Activated CD4-positive, alpha-beta T cell treated with anti-CD3 and anti-CD28 coated beads, Interleukin-2, amount 50 U/mL, for 16 hours (primary cell): Measurements from ENCODE around the gene LRTM1.

ENCODE experiments used
- DNase-seq: peaks from one replicate; pipeline ENCODE4 v3.0.0-alpha.2; 2020

The LRTM1 gene

DNA sequence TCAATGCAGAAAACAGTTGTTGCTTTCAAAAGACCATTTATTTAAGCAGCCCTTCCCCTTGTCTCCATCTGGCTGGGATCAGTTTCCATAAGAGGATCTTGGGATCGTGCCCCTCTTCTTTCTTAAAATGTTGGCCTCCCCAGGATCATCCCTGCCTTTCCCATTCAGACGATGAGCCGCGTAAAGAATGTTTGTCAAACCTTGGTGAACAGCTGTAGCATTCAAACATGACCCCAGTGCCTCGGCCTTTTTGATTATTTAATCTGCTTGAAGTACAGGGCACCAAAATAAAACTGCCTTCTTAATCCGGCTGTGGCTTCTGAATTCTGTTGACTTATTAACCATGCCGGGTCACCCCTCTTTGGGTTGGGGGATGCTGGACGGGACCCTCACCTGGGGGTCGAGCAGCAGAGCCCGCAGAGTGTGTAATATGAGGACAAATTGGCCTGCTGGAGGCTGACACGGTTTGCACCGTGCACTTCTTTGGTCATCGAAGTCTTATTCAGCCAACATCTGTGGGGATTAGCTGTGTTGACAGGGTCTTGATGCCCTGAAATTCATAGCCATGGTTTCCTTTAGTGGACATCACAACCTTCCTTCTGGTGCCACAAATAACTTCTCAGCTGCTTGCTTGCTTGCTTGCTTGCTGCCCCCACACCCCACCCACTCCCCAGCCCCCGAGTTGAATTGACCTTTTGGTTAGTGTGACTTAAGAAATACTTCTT is at the start of gene LRTM1:
TSS of gene LRTM1 (minus strand) at position 14 of the 725 bp plus-strand sequence. CDS start 148 bp downstream, outside the sequence.
- no peak for DNase-seq

DNA sequence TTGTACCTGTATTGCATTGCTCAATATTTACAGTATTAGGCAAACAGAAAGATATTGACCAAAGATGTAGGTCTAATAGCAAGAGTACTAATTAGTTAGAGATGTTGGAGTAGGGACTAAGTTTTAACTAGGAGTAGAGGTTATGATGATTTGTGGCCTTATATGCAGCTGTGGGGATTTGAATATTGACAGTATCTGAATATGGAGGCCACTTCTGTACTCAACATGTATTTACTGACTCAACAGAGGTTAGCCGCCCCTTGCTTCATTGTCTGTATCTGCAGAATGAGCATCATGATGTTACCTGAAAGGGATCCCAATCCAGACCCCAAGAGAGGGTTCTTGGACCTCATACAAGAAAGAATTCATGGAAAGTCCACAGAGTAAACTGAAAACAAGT is 49.6 kb upstream of the LRTM1 start:
- DNase-seq: no peak

DNA sequence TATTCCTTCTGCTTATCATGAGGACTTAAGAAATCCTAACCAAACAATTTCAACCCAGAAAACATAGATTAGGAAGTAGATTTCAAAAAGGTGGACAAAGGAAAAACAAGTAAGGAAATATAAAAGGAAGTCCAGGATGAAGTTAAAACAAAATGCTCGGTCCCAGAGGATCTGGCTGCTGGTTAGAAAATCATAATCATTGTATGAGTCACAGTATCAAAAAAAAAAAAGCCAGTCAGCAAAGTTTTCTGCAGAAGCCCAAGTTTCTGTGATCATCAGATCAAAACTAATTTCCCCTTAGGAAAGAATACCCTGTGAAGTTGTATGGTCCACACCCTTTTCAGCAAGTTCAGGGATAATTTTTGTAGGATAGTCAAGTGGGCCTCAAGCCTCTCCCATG is 43.0 kb upstream of the LRTM1 start:
- DNase-seq: no peak

DNA sequence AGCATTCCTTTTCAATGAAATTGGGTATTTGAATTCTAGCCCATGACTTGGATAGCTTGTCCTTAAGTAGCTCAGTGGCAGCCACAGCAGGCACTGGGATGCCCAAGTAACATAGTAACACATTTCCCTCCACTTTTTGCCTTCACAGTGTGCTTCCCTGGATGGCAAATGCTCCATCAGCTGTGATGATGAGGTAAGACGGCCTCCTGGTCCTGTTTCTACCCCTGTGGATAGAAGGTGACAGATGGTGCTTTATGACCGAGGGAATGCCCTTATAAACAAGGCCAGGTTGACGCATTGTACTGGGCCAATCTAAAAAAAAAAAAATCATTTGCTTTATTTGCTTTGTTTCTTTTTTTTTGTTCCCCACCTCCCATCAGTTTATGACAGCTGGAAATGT is 41.8 kb upstream of the LRTM1 start:
- DNase-seq: no peak

DNA sequence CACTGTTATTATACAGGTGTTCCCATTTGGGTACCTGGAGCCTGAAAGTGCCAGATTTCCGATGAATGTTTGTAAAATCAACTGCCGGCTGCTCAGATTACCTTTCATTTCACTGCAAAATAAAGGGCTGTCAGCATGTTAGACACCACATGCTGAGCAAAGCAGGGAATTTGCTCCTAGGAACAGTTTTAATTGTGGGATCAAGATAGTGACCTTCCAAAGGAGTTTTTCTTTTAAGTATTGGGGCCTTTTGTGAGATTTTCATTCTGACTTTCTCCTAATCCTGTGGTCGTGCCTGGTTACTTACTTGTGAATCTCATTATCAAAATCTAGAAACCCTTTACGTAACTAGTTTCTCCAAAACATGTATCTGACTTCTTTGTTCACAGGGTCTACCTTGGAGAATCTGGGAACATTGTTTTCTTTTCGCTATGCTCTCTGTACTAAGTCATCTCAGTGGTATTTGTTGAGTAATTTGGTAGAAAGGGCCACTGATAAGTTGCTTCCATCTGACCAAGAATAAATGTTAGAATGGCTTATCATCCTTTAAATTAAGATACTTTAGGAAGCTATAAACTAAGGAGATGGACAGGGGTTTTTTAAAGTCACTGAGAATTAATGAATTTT is 40.8 kb upstream of the LRTM1 start:
- DNase-seq: no peak

DNA sequence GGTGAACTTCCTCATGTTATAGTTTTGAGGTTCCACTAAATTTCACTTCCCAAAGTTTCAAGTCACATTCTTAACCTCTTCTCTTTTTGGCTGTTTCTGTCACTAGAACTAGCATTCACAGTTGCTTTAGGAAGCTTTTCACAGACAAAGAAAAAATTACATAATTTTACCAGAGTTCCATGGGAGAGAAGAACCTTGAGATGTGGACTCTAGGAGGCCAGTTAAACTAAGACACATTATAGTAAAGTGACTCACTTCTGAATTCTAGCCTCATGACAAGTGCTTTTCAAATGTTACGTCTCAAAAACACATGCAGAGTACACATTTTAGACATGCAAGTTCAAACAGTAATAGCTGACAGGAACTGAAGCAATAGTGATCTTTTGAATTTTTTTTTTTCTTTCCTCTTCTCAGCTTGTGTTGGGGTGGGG is 39.9 kb upstream of the LRTM1 start:
- DNase-seq: no peak

DNA sequence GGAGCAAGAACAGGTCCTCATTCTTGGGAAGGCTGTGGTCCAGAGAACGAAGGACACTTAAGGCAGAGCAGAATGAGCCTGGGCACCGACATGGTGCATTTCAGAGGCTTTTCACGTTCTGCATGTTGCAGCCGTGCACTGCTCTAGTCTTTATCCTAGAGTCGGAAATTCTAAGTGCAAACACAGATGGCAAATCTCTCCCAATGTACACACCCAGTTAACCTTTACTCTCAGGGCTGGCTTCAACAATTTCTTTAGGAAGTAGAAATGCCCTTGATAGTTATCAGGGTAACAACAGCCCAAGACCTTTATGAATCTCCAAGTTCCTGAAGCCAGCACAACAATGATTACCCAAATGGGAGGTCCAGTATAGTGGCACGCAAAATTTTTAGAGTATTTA is 39.1 kb upstream of the LRTM1 start:
- DNase-seq: no peak

DNA sequence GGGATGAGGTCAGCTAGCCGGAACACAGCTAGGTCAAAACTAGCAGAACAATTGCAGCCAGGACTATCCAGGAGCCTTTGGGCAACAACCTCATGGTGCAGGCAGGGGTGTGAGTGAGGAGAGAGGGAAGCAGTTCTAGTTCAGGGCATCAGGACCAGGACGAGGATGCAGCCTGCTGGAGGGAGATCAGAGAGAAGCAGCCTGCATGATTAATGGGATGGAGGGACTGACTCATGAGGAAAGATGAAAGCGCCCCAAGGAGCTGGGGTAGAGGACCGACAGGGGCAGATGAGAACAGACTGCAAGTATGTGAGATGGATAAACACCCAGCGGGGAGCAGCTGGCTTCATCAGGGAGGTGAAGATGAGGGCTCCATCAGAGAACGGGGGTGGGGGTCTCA is 37.9 kb upstream of the LRTM1 start:
- DNase-seq: no peak

DNA sequence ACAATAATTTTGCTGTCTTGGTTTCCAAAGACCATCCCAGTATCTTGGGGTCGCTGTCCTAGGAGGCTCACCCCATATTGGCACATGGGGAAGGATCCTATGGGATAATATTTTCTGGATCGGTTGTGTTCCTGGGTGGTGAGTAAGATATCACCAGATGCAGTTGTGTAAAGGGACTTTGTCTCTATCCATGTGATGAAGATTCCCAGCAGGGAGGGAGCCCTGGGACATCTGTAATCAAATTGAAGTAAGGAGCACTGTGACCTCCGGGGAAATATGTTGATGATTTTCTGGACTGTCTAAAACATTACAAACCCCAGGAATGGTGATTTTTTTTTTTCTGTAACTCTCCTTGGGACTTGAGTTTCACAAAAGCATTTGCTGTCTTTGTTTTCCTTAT is 36.2 kb upstream of the LRTM1 start:
- DNase-seq: no peak

DNA sequence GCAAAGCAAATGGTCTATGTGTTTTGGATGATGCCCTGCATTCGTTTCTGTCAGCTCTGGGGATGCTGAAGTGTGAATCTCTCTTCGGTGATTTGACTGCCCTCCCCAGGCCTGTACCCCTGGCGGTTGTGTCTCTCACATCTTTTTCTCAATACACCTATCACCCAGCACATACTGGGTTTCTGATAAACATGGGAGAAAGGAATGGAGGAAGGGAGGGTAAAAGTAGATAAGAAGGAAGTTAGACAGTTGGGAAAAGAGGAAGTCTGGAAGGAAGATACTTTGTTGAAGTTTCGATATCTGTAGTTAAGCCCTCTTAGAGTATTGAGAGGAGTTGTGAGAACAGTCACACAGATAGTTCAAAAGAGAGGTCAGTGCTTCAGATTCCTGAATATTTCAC is 35.8 kb upstream of the LRTM1 start:
- DNase-seq: no peak

DNA sequence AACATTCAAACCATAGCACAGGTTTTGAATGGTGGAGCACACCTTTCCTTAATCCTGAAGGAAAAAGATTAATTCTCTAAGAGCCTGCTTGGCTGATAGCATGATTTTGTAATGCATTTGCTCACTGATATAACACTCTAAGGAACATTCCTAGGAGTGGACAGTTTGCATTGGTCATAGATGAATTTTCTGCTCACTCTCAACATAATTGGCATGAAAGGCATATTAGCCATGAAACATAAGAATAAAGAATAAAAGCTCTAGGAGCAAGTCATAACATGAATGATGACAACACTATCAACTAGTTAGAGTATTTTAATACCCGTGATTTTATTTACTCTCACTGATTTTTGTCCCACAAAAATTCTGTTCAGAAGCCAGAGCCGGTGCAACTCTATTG is 34.3 kb upstream of the LRTM1 start:
- no peak for DNase-seq

DNA sequence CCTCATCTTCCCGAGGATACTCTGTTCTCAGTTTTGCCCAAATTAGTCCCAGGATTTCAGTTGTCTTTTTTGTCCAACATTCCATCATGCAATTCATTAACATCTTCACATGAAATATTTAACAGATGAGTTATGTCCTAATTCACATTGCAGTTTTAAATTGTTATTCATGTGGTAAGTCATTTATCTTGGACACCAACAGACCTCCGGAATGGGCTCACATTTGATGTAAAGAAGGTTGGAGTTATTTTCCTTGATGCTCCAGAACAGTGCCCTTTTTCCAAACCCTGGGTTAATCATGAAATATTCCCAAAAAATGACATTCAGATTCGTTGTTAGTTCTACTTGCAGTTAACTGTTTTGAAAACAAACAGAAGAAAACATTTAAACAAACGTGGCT is 32.8 kb upstream of the LRTM1 start:
- DNase-seq: no peak

DNA sequence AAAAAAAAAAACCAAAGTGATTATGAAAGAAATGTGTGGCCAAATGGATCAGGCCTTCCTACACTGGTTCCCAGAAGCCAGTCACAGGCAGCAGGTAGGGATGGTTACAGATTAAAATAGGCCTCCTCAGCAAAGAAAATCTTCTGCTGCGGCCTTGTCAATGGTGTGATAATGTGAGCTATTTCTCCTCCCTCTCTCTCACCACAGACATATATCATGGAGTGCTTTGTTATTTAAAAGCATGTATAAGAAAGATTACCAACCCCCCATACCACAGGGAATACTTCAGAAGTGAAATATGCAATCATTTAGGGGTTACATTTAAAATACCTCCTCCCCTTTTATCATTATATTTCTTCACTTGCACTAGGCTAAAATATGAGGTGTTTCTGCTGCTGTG is 32.2 kb upstream of the LRTM1 start:
- no peak for DNase-seq

DNA sequence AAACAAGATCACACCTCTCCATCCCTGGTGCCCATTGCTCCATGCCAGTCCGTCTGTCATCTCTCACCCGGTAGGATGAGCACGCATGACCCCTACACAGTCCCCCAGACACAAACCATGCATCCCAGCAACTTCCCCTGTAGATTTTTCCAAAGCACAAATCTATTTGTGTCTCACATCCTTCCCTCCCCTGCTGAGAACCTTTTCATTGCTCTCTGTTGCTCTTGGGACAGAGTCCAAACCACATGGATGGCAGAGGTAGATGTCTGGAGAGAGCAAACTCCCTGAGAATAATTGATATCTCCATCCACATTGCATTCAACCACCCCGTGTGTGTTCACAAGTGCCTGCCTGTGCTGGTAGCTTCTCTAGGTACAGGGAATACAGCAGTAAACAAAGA is 29.9 kb upstream of the LRTM1 start:
- DNase-seq: no peak

DNA sequence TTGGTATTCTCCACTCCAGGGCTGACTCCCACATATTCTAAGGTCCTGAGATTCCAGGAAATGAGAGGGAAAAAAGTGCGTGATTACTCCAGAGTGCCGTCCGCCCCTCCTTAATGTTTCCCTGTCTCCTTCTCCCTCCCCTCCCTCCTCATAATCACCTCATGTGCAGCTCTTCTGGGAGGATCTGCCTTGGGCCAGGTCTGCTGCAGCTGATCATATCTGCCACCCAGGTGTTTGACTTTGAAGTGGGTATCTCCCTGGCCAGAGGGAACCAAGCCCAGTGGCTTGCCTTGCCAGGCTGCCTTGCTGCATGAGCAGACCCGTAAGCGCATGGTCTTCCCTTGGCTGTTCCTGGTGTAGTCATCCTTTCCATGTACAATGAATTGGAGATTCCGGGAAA is 28.1 kb upstream of the LRTM1 start:
- DNase-seq: no peak

DNA sequence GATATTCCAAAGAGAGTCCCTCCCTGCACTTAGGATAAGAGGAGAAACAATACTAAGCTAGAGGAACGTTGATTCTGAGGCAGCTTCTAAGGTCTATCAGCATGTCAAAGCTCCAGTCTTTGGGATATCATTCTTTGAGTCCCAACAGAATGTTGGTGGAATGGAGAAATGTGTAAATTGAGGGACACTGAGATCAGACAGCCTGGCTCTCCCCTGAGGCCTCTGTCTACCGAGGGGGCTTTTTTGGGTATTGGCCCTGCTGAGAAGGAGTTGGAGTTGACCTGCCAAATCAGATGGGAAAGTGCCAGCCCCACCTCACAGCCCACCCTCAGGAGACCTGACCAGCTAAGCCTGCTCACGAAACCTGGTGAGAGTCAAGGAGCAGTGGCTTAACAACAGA is 27.6 kb upstream of the LRTM1 start:
- no peak for DNase-seq

DNA sequence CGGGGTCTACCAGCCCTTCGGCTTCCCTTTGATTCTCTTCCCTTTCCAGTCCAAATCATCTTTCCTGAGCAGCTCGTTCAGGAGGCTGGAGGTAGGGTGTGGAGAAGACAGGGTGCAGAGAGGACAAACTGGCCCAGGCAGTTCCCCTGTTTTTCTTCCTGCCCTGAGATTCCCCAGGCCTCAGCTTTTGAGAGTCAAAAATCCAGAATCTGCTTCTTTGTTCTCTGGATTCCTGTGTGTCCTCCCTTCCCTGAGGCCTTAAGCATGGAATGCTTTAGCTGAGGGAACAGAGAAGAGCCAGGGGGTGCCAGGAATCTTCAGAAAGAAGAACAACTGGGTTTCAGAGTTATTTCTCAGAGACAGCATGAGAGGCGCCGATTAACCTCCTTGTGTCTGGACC is 26.7 kb upstream of the LRTM1 start:
- DNase-seq: no peak

DNA sequence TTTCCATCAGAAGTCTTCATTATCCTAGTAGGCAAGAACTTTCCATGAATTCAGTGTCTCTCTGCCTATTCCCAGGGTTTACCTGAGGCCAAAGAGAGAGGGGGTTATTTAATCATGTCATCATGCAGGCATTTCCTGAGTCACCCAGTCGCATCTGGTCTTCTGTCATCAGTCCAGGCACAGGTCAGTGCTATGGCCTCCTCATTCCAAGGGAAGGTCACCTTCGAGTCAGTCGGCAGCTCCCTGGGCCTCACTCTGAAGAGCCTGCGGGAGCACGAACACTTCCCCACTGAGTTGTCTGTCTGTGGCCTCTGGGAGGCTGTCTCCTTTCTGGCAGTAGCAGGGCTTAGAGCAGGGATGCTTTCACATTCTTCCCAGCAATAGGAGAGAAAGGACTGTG is 26.2 kb upstream of the LRTM1 start:
- DNase-seq: no peak

DNA sequence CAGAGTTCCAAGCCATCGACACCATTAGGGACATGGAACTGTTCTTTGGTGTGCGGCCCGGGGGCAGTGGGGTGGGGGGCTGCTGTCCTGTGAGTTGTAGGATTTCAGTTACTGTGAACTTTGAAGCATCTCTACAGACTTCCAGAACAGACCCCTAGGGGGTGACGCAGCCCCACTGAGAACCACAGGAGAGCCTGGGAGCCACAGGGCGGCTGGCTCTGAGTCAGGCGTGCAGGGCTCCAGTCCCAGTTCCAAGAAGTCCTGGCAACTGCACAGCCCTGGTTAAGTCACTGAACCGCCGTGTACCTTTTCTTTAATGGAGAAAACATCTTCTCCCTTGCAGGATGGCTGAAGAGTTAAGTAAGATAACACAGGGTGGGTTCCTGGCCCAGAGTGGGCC is 23.5 kb upstream of the LRTM1 start:
- no peak for DNase-seq

DNA sequence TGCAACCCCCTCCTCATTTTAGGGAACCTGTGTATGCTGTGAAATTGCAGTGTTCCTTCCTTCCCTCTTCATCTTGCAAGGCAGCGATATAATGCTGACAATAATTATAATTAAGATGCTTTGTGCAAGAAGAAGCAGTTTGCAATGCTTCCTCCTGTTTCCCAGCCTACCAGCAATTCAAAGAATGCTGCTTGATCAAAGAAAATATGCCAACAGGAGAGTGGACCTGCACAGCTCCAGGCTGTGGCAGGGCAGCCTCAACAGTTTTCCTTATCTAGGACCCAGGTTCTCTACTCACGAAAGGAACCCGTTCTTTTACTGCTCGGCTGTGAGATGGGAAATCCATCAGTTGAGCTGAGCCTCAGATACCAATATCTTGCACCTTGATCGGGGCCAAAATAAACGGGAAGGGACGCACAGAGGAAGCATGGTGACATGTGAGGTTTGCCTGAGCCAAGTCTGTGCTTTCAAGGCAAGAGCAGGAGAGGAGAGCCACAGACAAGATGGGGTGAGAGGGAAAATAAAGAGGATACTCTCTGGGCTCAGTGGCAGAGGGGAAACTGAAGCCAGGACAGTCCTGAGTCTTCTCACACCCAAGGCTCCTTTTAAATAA is 22.6 kb upstream of the LRTM1 start:
- no peak for DNase-seq

DNA sequence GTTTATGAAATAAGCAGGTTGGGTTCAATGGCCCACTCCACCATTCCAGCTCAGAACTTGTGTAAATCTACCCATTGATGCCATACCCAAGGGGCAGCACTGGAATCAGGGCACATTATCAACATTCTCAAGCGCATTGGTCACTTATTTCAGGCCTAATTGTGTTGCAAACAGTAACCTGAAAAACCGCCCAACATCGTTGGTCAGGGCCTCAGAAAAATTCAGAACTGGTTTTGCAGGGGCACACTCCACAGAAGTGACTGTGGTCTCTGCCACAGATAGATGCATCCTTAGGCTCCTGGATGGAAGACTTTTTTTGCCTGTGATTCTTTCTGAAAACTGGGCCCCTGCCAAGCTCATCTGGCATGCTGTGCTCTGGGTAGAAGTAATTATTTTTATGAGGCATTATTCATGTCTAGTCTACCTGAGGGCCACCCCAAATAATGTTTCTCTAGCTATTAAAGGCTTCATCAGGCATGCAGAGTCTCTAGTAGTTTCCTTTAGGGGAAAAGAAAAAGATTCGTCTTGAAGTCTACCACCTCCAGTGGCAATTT is 21.7 kb upstream of the LRTM1 start:
- DNase-seq: no peak

DNA sequence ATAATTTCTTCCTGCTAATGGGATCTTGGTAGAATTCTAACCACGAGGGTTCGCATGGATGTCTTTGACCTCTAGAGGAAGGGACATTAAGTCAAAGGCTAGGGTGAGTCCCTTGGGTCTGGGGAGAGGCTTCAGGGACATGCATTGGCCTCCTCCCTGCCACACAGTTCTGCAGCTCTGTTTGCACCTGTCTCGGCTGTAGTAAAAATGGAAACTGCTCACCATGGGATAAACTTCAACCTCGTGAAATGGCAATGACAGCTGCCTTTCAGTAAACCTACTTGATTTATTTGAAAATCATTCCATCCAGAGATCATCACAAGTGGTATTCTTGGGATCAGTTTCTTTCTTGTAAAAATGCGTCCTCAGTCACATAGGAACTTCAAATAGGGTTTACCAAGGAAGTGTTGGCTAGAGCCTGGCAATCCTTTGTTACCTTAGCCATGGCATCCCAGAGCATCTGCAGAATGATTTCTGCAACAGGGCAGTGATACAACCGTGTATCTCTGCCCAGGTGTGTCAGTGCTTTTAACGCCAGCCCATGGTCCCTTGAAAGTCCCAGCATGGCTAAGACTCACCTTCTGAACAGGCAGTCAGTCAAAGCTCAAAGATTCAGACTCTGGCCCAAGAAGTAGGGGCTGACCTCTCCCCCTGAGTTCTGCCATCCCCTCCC is 14.0 kb upstream of the LRTM1 start:
- no peak for DNase-seq

DNA sequence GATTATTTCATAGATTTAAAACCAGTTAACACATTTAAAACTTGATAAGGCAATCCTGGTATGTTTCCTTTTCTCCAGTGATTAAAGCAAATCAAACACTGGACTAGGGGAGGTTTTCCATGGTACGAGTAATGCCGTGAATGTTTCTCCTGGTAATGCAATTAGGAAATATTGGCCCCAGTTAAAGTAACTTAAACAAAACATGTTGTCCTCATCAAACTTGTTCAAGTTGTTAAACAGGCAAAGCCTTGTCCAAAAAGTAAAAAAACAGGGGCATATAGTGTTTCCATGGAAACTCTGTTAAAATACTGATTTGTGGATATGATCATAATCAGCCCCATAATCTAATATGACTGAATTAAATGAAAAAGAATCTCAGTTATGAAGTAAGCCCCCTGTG is 13.1 kb upstream of the LRTM1 start:
- DNase-seq: no peak
